Motor neuron (in vitro differentiated cells): ENCODE data around the gene MRPL34. TPM values are rescaled to one million over a fixed set of nuclear protein-coding genes. Genes with fewer than 3 reads are reported as not detected.

Source experiments
- ATAC-seq, 8 experiments: fragments of 200-7000 bp; cut with Tn5 transposase; replicated peaks in 6 of 8; 2 replicates each; pipeline ENCODE4 v1.8.0; 2021; ENCODE audit warnings: mild to moderate bottlenecking in 8 of 8, moderate library complexity in 8 of 8
- H3K27ac ChIP-seq, 2 donors: fragments of 250-450 bp; sonication (Bioruptor Pico); 2 replicates each; pipeline ENCODE4 v1.9.0; 2021; ENCODE audit warnings: antibody characterized with exemption in 2 of 2, mild to moderate bottlenecking in 2 of 2, moderate library complexity in 1 of 2
- H3K4me1 ChIP-seq, 2 donors: fragments of 250-450 bp; sonication (Bioruptor Pico); replicated peaks in 1 of 2; 2 replicates each; pipeline ENCODE4 v1.6.1; 2021; ENCODE audit warnings: antibody characterized with exemption in 2 of 2, mild to moderate bottlenecking in 2 of 2, moderate library complexity in 1 of 2
- H3K4me3 ChIP-seq, 5 donors: fragments of 250-450 bp; sonication (Bioruptor Pico); 2 replicates each; pipeline ENCODE4 v1.9.0; 2021; ENCODE audit warnings: antibody characterized with exemption in 5 of 5, mild to moderate bottlenecking in 5 of 5, moderate library complexity in 4 of 5
- WGBS, 10 experiments: fragments of 450-650 bp; shearing (Covaris generic); methylation state at CpG; one replicate each; pipeline ENCODE4 v1.0.0; 2022; 5-methylcytosine and 5-hydroxymethylcytosine counted together
- in situ Hi-C, 9 experiments: fragments of 400-800 bp; cut with MboI; loops; one replicate each; pipeline ENCODE4 v1.15.0; 2021; ENCODE audit warnings: low sequenced_read_pairs in 9 of 9, low pct_unique_long_range_greater_than_20kb in 2 of 9; ENCODE audit not compliant: unreplicated experiment in 9 of 9
- total RNA-seq, 8 experiments: library from RNA; unstranded; fragments of 300-600 nt; gene quantifications; 2 replicates each; pipeline versions ENCODE4 v1.2.3 to v1.2.4, GENCODE V29; 2022

Gene MRPL34
- total RNA-seq, 8 experiments from 2014 or later = 31.8 to 72.9 (median 50.1) TPM

DNA sequence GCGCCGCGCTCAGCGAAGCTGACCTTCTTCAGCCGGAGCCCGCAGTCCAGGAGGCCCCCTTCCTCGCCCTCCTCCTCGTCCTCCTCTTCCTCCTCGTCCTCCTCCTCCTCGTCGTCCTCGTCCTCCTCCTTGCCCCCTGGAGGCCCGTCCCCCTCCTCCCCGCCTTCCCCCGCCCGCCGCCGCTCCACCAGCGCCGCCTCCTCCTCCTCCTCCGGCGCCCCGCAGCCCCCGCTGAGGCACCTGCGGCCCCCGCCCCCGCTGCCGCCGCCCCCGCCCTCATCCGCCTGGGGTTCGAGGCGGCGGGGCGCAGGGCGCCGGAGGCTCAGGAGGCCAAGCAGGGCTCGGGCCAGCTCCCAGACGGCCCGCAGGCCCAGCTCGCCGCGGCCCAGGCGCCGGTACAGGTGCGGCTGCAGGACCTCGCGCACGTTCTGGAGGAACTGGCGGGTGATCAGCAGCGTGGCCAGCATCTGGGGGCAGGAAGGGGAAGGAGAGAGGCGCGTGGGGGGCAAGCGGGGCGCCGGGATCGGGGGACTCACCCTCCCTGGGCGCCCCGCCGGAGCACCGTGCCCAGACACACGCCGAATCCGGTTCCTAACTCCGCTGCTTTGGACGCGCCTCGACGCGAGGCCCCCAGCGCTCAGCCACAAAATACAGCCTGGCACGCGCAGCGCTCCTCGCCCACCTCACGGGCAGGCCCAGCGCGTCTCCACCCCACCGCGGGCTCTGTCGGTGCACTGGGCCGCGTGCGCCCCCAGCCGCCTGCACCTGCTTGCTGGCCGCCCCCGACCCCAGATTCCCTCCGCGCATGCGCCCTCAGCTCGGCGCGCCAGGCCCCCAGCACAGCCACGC, 23.1 kb downstream of the MRPL34 start:
- Histone ChIP-seq H3K4me3 (peak overlapping the region in 2 of 5 donors; percentile 13 to 16), H3K27ac (peak overlapping the region in 1 of 2 donors; percentile 7), H3K4me1 (peaks cover 6 to 15% of the 10 kb centered on the region in 2 donors)
- ATAC-seq = no peak
- in situ Hi-C loops = no loop called here
- WGBS, 10 experiments = 20 to 40% methylated on average over 2 to 8 of the region's 94 CpGs; no CpG with 5 or more reads in 8 of the 10 experiments

DNA sequence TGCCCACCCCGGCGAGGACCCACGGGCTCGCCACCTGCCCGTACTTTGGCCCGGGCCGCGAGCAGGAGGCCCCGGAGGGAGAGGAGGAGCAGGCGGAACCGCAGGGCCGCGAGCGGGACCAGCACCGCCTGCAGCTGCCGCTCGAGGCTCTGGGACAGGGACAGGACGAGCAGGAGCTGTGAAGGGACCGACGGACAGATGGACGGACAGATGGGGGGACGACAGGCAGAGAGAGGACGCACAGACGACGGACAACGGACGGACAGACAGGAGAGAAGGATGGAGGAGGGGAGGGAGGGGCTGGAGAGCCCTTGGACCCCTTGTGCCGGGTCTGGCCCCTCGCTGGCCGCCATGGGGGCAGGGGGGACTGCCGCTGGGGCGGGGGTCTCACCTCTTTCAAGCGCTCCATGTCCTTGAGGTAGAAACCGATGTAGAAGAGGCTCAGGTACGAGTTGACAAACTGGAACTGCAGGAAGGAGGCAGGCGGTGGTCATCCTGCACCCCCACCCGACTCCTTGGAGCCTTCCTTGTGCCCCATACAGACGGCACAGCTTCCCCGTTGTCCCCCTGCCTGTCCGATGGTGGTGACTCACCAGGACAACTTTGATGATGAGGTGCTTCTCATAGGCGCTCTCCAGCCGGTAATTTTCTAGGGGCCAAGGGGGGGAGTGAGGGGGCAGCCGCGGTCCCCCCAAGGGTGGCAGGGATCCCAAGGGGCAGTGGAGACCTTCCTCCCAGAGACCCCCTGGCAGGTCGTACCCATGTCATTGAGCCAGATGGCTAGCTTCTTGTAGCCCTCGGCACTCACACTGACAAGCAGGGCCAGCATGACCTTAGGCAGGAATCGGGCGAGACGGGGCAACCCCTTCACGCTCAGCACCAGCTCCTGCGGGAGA, 23.9 kb downstream of the MRPL34 start:
- Histone ChIP-seq H3K4me3 (no peak overlapping the region), H3K27ac (no peak overlapping the region), H3K4me1 (peaks cover 7 to 18% of the 10 kb centered on the region in 2 donors)
- 64 to 100% (median 84%) methylated on average over 4 to 10 of the region's 51 CpGs; no CpG with 5 or more reads in 5 of the 10 experiments for WGBS, 10 experiments
- in situ Hi-C loops = no loop called here
- no peak for ATAC-seq

DNA sequence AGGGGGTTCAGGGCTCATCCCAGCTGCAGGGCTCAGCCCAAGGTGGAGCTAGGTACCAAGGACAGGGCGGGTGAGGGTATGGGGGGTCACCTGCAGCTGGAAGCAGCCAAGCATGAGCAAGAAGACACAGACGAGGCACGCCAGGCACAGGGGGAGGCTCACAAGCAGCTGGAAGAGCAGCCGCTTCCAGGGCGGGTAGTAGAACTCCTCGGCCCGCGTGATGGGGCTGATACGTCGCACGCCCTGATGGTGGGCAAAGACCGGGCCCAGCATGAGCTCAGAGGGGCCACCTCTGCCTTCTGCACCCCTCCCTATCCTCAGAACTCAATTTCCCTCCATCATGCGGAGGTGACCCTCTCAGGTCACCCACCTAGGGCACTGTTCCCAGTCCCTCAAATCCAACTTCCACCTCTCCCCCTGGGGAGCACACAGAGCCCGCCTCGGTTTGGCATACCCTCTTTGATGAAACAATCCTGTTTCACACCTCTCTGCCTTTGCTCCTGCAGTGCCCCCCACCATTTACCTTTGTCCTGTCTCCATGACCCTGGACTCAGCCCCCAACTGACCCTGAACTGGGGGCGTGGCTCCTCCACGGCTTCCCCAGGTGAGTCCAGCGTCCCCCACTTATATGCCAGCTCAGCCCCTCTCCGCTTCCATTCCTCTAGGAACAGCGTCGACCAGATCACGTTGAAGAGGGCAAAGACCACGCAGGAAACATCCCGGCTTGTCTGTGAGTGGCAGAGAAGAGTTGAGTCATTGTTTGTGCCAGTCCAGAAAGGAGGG, 24.8 kb downstream of the MRPL34 start:
- in situ Hi-C loops = no loop called here
- H3K27ac ChIP-seq = no peak overlapping the region
- ATAC-seq = no peak
- peaks cover 7 to 18% of the 10 kb centered on the region in 2 donors for H3K4me1 ChIP-seq
- no peak overlapping the region for H3K4me3 ChIP-seq
- 60 to 100% (median 89%) methylated on average over 1 to 8 of the region's 24 CpGs; no CpG with 5 or more reads in 6 of the 10 experiments for WGBS, 10 experiments

DNA sequence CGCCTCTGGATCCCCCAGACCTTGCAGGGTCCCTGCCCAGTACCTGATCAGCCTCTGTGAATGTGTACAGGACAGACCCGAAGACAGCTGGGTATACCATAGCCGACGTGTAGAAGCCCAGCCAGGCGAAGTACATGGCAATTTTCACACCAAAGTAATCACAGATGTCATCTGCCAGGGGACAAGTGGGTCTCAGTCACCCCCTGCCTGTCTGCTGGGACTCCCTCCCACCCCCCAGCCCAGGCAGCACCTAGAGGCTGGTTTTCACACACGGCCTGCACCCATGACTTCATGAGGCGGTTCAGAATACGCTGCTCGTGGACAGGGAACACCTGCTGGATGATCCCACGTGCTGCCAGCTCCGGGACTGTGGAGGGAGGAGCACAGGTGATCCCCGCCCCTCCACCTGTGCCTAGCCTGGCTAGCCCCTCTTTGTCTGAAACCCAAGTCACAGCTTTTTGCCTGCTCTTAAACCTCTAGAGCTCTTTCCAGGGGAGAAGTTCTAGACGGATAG, 25.4 kb downstream of the MRPL34 start:
- 71 to 100% (median 100%) methylated on average over 1 to 4 of the region's 13 CpGs; no CpG with 5 or more reads in 5 of the 10 experiments for WGBS, 10 experiments
- H3K4me3 ChIP-seq = no peak overlapping the region
- H3K27ac ChIP-seq = no peak overlapping the region
- no peak for ATAC-seq
- peaks cover 7 to 18% of the 10 kb centered on the region in 2 donors for H3K4me1 ChIP-seq
- in situ Hi-C loops = no loop called here

DNA sequence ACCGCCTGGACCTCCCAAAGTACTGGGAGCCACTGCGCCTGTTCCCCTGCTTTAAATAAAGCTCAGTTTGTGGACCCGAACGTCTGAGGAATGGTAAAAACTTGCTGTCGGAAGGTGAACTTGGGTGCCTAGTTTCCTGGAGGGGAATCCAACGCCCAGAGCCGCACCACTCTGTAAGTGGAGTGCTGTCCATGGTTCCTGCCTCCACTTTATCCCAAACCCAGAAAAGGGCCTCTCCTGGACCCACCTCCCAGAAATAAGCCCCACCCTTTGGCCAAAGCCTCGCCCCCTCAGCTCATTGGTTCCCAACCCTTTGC, 26.6 kb downstream of the MRPL34 start:
- 60 to 100% (median 86%) methylated on average over 1 to 5 of the region's 8 CpGs; no CpG with 5 or more reads in 5 of the 10 experiments for WGBS, 10 experiments
- Histone ChIP-seq H3K27ac (no peak overlapping the region), H3K4me1 (peaks cover 7 to 18% of the 10 kb centered on the region in 2 donors), H3K4me3 (no peak overlapping the region)
- in situ Hi-C loops = no loop called here
- ATAC-seq = no peak

DNA sequence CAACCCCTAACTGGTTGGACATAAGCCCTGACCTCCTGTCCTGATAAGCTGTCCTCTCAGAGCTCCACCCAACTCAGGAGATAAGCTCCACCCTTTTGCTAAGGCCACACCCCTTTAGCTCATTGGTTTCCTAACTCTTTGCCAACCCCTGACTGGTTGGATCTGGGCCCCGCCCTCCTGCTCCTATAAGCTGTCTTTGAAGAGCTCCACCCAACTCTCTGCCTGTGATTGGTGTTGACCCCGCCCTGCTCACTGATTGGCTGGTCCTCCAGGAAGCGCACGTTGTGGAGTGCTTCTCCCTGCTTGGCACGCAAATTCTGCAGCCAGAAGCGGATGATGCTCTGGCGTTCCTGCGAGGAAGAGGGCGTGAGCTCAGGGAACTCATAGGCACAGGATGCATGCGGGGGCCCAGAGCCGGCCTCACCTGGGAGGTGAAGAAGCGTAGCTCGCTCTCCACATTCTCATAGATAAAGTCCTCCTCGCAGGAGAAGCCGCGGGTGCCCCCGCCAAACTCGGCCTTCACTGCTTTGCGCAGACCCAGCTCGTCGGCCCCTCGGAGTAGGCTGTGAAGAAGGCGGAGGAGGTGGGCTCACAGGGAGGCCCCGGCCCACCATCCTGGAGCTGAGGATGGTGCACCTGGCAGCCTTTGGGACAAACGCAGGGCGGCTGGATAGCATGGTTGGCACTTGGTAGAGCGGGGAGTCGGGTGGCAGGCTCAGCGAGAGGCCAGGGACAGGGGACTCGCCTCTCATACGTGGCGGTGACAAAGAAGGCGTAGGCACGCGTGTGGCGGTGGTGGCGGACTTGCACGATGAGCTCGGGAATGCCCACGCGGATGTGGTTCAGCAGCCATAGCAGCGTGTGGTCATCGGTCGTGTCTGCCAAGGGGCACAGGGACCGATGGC, 27.3 kb downstream of the MRPL34 start:
- Histone ChIP-seq H3K27ac (no peak overlapping the region), H3K4me1 (peaks cover 7 to 16% of the 10 kb centered on the region in 2 donors), H3K4me3 (peak overlapping the region in 2 of 5 donors; percentile 5 to 8)
- WGBS, 10 experiments = 70 to 100% (median 98%) methylated on average over 1 to 21 of the region's 45 CpGs; no CpG with 5 or more reads in 4 of the 10 experiments
- peak in 4 of 8 experiments; percentile 20 to 36 (median 33) for ATAC-seq
- in situ Hi-C loops = no loop called here

DNA sequence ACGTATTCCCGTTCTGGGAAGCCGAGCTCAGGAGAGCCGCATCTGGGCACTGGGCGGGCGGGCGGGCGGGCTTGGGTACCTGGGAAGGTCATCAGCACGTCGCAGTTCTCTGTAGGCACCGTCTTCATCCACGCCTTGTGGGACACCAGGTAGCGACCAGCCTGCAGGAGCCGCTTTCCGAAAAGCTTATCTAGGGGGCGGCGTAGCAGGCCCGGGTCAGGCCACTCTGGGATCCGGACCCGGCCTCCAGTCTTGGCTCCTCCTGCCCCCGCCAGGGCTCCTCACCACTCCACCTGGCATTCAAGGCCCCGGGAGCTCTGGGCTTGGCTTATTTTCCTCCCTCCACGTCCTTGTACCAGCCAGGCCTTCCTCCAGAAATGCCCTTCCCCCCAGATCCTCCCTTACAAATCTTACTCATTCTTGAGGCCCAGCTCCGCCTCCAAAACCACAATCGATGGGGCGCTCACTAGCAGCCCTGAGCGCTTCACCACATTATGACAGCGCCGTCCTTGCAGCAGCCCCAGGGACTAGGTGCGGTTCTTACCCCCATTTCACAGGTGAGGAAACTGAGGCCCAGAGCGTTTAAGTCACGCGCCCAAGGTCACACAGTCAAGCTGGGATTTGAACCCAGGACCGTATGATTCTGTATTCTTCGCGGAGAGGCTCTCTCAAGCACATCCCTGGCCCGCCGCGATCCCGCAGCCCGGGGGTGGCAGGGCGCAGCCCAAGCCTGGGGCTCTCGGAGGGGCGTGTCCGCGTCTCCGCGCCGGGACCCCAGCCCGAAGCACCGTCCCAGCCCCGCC, 28.1 kb downstream of the MRPL34 start:
- ATAC-seq = no peak
- peak overlapping the region; percentile 81 to 85 for H3K27ac ChIP-seq
- 0 to 53% (median 25%) methylated on average over 2 to 13 of the region's 52 CpGs; no CpG with 5 or more reads in 1 of the 10 experiments for WGBS, 10 experiments
- H3K4me1 ChIP-seq = peaks cover 10 to 15% of the 10 kb centered on the region in 2 donors
- in situ Hi-C loops = no loop called here
- peak overlapping the region; percentile 79 to 93 (median 89) for H3K4me3 ChIP-seq

DNA sequence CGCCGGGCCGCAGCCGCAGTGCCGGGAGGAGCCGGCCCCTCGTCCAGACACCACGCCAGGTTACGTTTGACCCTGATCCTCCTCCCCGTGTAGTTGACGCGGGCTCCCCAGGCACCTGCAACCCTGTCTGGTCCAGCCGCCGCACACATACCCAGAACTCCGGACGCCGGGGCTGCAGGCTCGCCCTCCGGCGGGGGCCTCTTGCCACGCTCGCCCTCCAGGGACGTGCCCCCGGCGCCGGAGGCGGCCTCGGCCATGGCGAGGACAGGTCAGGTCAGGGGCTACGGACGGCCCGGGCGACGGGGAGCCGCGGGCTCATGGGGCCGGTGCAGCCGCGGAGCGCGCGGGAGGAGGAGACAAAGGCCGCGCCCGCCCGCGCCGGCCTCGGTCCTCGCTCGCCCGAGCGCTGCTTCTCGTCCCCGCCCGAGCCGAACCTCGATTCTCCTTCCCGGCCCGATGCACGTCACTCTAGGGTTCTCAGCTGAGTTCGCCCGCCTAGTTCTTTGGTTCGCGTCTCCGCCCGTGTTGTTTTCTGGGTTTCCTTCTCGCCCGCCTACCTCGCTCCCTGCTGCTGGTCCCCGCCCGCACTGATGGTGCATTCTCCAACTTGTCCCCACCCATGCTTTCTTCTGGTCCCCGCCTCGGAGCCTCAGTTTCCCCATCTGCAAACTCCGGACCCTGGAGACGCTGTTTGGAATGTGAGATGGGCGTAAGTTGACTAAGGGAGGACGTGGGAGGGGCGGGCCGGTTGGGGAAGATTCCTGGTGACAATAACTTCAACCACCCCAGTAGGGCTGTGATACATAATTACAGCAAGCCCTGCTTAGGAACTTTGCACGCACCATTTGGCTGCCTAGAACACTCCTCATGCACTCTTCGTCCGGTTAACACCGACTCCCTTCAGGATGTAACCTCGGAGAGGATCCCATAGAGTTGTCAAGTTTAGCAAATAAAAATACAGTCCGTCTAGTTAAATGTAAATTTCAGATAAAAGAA, 29.0 kb downstream of the MRPL34 start, which contains the start of gene ANO8:
TSS of gene ANO8 (minus strand) at position 442 of the 996 bp plus-strand sequence. CDS start at position 257, 185 bp downstream.
- Histone ChIP-seq H3K27ac (peak within 1 kb of the TSS; percentile 81 to 85), H3K4me1 (peaks cover 7 to 10% of the 10 kb centered on the region in 2 donors), H3K4me3 (peak within 1 kb of the TSS; percentile 79 to 93 (median 89))
- WGBS, 10 experiments = 0 to 53% (median 33%) methylated on average over 1 to 8 of the region's 86 CpGs; no CpG with 5 or more reads in 2 of the 10 experiments
- ATAC-seq = peak; percentile 68 to 74 (median 68)
- in situ Hi-C loops = no loop called here

DNA sequence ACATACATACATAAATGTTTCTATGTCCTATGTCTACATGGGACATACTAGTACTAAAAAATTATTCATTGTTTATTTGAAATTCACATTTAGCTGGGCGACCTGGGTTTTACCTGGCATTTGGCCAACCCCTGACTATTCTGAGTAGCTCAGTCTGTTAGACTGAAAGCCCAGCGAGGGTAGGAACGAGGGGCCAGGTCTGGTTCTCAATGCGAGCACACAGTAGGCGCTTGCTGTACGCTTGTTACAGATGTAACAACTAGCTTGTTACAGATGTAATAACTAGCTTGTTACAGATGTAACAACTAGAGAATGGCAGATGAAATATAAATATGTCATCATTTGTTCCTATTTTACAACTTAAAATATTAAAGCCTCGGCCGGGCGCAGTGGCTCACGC, 29.9 kb downstream of the MRPL34 start:
- 13 to 100% (median 84%) methylated on average over 1 to 10 of the region's 10 CpGs; no CpG with 5 or more reads in 2 of the 10 experiments for WGBS, 10 experiments
- Histone ChIP-seq H3K27ac (no peak overlapping the region), H3K4me3 (no peak overlapping the region)

More for the DNA sequence above, 29.9 kb downstream of the MRPL34 start:
- ATAC-seq = no peak
- H3K4me1 ChIP-seq = peaks cover 7 to 12% of the 10 kb centered on the region in 2 donors
- in situ Hi-C loops = no loop called here
